Esophagus muscularis mucosa (tissue), 4 donors: ENCODE results near the gene NCR3LG1. TPM values are rescaled to one million over a fixed set of nuclear protein-coding genes. Genes with fewer than 3 reads are reported as not detected.

Source experiments
- DNase-seq: peaks from one replicate; pipeline ENCODE4 v3.0.0-alpha.2; 2017; ENCODE audit errors: extremely low spot score
- H3K27ac ChIP-seq, 4 donors: fragments of 200-600 bp; sonication (generic); replicated peaks in 1 of 4; 1 replicate in 3 of 4; 2 replicates in 1 of 4; pipeline ENCODE4 v1.5.1; 2016 to 2019; ENCODE audit warnings: mild to moderate bottlenecking in 1 of 4
- H3K27me3 ChIP-seq, 4 donors: fragments of 200-600 bp; sonication (generic); one replicate each; pipeline versions ENCODE4 v1.5.1 to v1.6.0; 2016 to 2019
- H3K36me3 ChIP-seq, 4 donors: fragments of 200-600 bp; sonication (generic); one replicate each; pipeline ENCODE4 v1.5.1; 2016 to 2019
- H3K4me1 ChIP-seq, 4 donors: fragments of 200-600 bp; sonication (generic); one replicate each; pipeline ENCODE4 v1.5.1; 2016 to 2019
- H3K4me3 ChIP-seq, 4 donors: fragments of 200-600 bp; sonication (generic); 1 replicate in 2 of 4; 2 replicates in 2 of 4; pipeline ENCODE4 v1.5.1; 2016 to 2019; ENCODE audit warnings: mild to moderate bottlenecking in 4 of 4, moderate library complexity in 1 of 4
- H3K9me3 ChIP-seq, 4 donors: fragments of 200-600 bp; sonication (generic); 1 replicate in 3 of 4; 2 replicates in 1 of 4; pipeline ENCODE4 v1.5.1; 2016 to 2019
- EP300 ChIP-seq: sonication (generic); formaldehyde crosslinking; IDR thresholded peaks from one replicate; pipeline ENCODE4 v1.6.1; 2017; ENCODE audit warnings: antibody characterized with exemption
- POLR2A ChIP-seq: fragments of 450-650 bp; IDR thresholded peaks from one replicate; pipeline ENCODE4 v1.6.1; 2017; ENCODE audit warnings: antibody characterized with exemption, moderate library complexity, mild to moderate bottlenecking, low read depth
- POLR2AphosphoS5 ChIP-seq, 2 donors: sonication (generic); formaldehyde crosslinking; IDR thresholded peaks; one replicate each; pipeline ENCODE4 v1.6.1; 2017; ENCODE audit warnings: antibody characterized with exemption in 2 of 2
- WGBS: methylation state at CpG from one replicate; pipeline ENCODE4 v1.1.5; 2018; 5-methylcytosine and 5-hydroxymethylcytosine counted together
- intact Hi-C: fragments of 100-400 bp; cut with DNase I; formaldehyde crosslinking; loops from one replicate; pipeline ENCODE4 v1.15.1; 2023
- total RNA-seq, 4 donors: library from RNA; depleted of rRNA; stranded (reverse); fragments of >200 nt; gene quantifications; one replicate each; pipeline versions ENCODE4 v1.1.0 to v1.2.1, GENCODE V29; 2016
- TF ChIP-seq, protein P1 (sequence below), 3 experiments: fragments of 200-600 bp in 2 of 3; fragments of 450-650 bp in 1 of 3; sonication (generic) in 2 of 3; IDR thresholded peaks; one replicate each; pipeline ENCODE4 v1.5.1; 2017 to 2019; ENCODE audit warnings: antibody characterized with exemption in 3 of 3, mild to moderate bottlenecking in 2 of 3, moderate library complexity in 1 of 3

Gene NCR3LG1
- total RNA-seq, 4 donors from 2014 or later = 1.7 to 3.6 (median 2.4) TPM

DNA sequence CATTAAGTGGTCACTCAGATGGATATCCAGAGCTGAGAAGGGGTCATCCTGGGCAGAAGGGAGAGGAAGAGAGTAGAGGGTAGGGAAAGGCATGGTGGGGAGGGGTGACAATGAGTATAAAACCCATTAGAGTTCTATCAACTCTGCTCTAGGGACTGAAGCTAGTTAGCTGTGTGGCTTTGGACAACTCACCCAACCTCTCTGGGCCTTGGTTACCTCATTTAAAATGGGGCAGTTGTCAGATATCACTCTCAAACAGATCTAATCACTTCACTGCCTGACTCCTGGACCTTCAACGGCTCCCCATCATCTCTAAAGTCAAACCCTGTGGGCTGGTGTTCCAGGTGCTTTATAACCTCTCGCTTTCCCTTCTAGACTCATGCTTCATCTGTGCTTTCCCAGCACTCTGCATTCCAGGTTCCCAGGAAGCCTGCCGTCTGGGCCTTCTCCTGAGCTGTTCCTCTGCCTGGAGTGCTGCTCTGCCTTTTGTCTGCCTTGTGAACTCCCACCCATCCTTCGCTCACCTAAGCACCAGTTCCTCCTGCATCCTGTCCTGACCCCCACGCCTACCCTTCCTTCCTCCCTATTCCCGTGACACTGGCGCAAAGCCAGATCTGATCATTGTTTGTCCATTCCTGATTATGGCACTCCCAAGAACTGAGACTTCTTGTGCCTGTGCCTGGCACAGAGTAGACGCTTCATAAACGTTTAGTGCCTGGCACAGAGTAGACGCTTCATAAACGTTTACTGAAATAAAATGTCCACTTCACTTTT is 59.2 kb downstream of the NCR3LG1 start:
- WGBS = 47% methylated on average over 11 of the region's 11 CpGs
- intact Hi-C loops = no loop called here
- no peak overlapping the region for H3K27ac ChIP-seq
- H3K36me3 ChIP-seq = no peaks in the 10 kb centered on the region
- no peak for DNase-seq
- no peaks in the 10 kb centered on the region for H3K9me3 ChIP-seq
- H3K27me3 ChIP-seq = peaks cover 0 to 28% (median 0%) of the 10 kb centered on the region in 4 donors
- TF ChIP-seq EP300 = no peak
- peak in 1 of 2 donors; percentile 9 for TF ChIP-seq POLR2AphosphoS5 (IDR thresholded peaks at IDR 0.05)
- TF ChIP-seq, protein P1, sequence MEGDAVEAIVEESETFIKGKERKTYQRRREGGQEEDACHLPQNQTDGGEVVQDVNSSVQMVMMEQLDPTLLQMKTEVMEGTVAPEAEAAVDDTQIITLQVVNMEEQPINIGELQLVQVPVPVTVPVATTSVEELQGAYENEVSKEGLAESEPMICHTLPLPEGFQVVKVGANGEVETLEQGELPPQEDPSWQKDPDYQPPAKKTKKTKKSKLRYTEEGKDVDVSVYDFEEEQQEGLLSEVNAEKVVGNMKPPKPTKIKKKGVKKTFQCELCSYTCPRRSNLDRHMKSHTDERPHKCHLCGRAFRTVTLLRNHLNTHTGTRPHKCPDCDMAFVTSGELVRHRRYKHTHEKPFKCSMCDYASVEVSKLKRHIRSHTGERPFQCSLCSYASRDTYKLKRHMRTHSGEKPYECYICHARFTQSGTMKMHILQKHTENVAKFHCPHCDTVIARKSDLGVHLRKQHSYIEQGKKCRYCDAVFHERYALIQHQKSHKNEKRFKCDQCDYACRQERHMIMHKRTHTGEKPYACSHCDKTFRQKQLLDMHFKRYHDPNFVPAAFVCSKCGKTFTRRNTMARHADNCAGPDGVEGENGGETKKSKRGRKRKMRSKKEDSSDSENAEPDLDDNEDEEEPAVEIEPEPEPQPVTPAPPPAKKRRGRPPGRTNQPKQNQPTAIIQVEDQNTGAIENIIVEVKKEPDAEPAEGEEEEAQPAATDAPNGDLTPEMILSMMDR (IDR thresholded peaks at IDR 0.05) = no peak
- TF ChIP-seq POLR2A = no peak
- H3K4me3 ChIP-seq = no peak overlapping the region
- peaks cover 10 to 25% (median 11%) of the 10 kb centered on the region in 4 donors for H3K4me1 ChIP-seq

GRCh38 chr11:17411418-17411817 is 59.8 kb downstream of the NCR3LG1 start:
- Histone ChIP-seq H3K4me3 (no peak overlapping the region), H3K4me1 (peaks cover 4 to 19% (median 5%) of the 10 kb centered on the region in 4 donors), H3K36me3 (no peaks in the 10 kb centered on the region), H3K27ac (no peak overlapping the region), H3K27me3 (peaks cover 0 to 32% (median 0%) of the 10 kb centered on the region in 4 donors), H3K9me3 (no peaks in the 10 kb centered on the region)
- DNase-seq = no peak
- 63% methylated on average over 6 of the region's 6 CpGs for WGBS
- intact Hi-C loops = no loop called here
- TF ChIP-seq, protein P1 (IDR thresholded peaks at IDR 0.05) = no peak
- TF ChIP-seq POLR2A (no peak), EP300 (no peak), POLR2AphosphoS5 (IDR thresholded peaks at IDR 0.05) (no peak)

- Histone ChIP-seq H3K36me3 (no peaks in the 10 kb centered on the region), H3K4me1 (peaks cover 0 to 13% (median 0%) of the 10 kb centered on the region in 4 donors), H3K27ac (no peak overlapping the region), H3K9me3 (no peaks in the 10 kb centered on the region), H3K27me3 (peaks cover 0 to 40% (median 0%) of the 10 kb centered on the region in 4 donors), H3K4me3 (no peak overlapping the region)
- 80% methylated on average over 9 of the region's 9 CpGs for WGBS
- intact Hi-C loops = no loop called here
- TF ChIP-seq POLR2AphosphoS5 (IDR thresholded peaks at IDR 0.05) (no peak), EP300 (no peak), POLR2A (no peak)
- TF ChIP-seq, protein P1 (IDR thresholded peaks at IDR 0.05) = no peak
- DNase-seq = no peak
These were observed 61.0 kb downstream of the NCR3LG1 start for GRCh38 chr11:17412488-17413180.

DNA sequence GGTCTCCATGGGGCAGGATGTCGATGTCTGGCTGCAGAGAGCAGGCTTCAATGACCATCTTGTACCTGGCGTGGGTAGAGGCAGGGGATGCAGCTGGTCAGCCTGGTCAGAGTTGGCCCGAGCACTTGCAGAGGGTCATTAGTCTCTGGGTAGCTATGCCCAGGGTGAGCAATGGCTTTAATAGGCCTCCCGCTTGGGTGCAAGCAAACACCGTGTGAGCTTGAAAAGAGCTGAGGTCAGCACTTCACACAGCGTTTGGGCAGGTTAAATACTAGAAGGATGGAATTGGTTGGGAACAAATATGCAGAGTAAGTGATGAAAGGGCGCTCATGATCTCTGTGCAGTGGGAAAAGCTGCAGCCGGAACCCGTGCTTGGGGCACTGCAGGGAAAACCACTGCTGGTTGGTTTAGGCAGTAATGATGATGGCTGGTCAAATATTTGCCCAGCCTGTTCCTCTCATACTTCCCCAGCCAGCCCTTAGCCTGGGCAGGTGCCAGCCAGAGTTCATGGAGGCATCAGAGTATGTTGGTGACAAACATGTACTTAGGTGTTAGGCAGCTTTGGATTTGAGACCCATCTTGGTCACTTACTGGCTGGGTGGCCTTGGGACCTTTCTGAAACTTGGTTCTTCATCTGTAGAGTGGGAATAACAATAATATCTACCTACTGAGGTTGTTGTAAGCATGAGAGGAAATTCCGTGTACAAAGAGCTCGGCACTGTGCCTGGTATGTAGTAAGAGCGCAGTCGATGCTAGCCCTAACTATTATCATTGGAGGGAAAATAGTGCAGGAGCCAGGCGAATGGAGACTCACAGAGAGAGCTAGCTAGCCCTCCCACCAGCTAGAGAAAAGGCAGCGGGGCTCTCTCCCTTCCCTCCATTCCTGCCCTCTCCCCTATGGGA is 62.1 kb downstream of the NCR3LG1 start:
- peaks cover 0 to 13% (median 0%) of the 10 kb centered on the region in 4 donors for H3K4me1 ChIP-seq
- 84% methylated on average over 13 of the region's 15 CpGs for WGBS
- TF ChIP-seq POLR2A = no peak
- no peak for TF ChIP-seq POLR2AphosphoS5 (IDR thresholded peaks at IDR 0.05)
- TF ChIP-seq, protein P1 (IDR thresholded peaks at IDR 0.05) = no peak
- no peak for TF ChIP-seq EP300
- H3K27ac ChIP-seq = no peak overlapping the region
- intact Hi-C loops = no loop called here
- no peak for DNase-seq
- H3K27me3 ChIP-seq = peaks cover 0 to 46% (median 0%) of the 10 kb centered on the region in 4 donors
- no peaks in the 10 kb centered on the region for H3K36me3 ChIP-seq
- no peaks in the 10 kb centered on the region for H3K9me3 ChIP-seq
- no peak overlapping the region for H3K4me3 ChIP-seq
